Measurements from ENCODE around the gene KIAA1614. TPM values are rescaled to one million over a fixed set of nuclear protein-coding genes. Genes with fewer than 3 reads are reported as not detected.

KIAA1614 gene
- total RNA-seq, 2 donors from 2014 or later, result 9.1 to 11.0 TPM

GRCh38 chr1:180950321-180950720, 37.6 kb downstream of the KIAA1614 start:
- H3K36me3 ChIP-seq, result peaks cover 26% of the 10 kb centered on the region
- H3K4me3 ChIP-seq, result no peak overlapping the region
- DNase-seq (ENCODE audit: low spot score), result no peak

GRCh38 chr1:180951186-180951745, 38.6 kb downstream of the KIAA1614 start:
- Histone ChIP-seq H3K27me3 (no peaks in the 10 kb centered on the region), H3K27ac (no peak overlapping the region), H3K4me1 (peaks cover 0 to 17% of the 10 kb centered on the region in 2 donors), H3K9me3 (no peaks in the 10 kb centered on the region), H3K36me3 (peaks cover 16% of the 10 kb centered on the region), H3K4me3 (no peak overlapping the region)
- DNase-seq (ENCODE audit: low spot score), result no peak
- no peak for TF ChIP-seq CTCF (IDR thresholded peaks at IDR 0.05)

More at GRCh38 chr1:180950321-180950720, 37.6 kb downstream of the KIAA1614 start:
- no peak for TF ChIP-seq CTCF (IDR thresholded peaks at IDR 0.05)
- Histone ChIP-seq H3K27me3 (no peaks in the 10 kb centered on the region), H3K9me3 (no peaks in the 10 kb centered on the region), H3K4me1 (peaks cover 0 to 17% of the 10 kb centered on the region in 2 donors), H3K27ac (no peak overlapping the region)

- Histone ChIP-seq H3K4me1 (peaks cover 0 to 17% of the 10 kb centered on the region in 2 donors), H3K27me3 (no peaks in the 10 kb centered on the region), H3K36me3 (peaks cover 13% of the 10 kb centered on the region), H3K27ac (no peak overlapping the region), H3K9me3 (no peaks in the 10 kb centered on the region), H3K4me3 (no peak overlapping the region)
- TF ChIP-seq CTCF (IDR thresholded peaks at IDR 0.05), result no peak
- no peak for DNase-seq (ENCODE audit: low spot score)
Observed at GRCh38 chr1:180951836-180952656, 39.3 kb downstream of the KIAA1614 start.

GRCh38 chr1:180952657-180953013, 39.9 kb downstream of the KIAA1614 start:
- TF ChIP-seq CTCF (IDR thresholded peaks at IDR 0.05), result no peak
- H3K27me3 ChIP-seq, result no peaks in the 10 kb centered on the region
- H3K36me3 ChIP-seq, result peaks cover 13% of the 10 kb centered on the region
- no peak for DNase-seq (ENCODE audit: low spot score)
- H3K9me3 ChIP-seq, result no peaks in the 10 kb centered on the region
- peaks cover 0 to 17% of the 10 kb centered on the region in 2 donors for H3K4me1 ChIP-seq
- no peak overlapping the region for H3K27ac ChIP-seq
- no peak overlapping the region for H3K4me3 ChIP-seq

- Histone ChIP-seq H3K27ac (peak overlapping the region; percentile 45 to 63), H3K9me3 (no peaks in the 10 kb centered on the region), H3K4me3 (peak overlapping the region; percentile 39 to 62), H3K36me3 (peaks cover 13% of the 10 kb centered on the region), H3K27me3 (no peaks in the 10 kb centered on the region), H3K4me1 (peaks cover 0 to 17% of the 10 kb centered on the region in 2 donors)
- DNase-seq (ENCODE audit: low spot score), result no peak
- TF ChIP-seq CTCF (IDR thresholded peaks at IDR 0.05), result no peak
Observed at GRCh38 chr1:180953291-180954004, 40.8 kb downstream of the KIAA1614 start.

All from right atrium auricular region (tissue), 2 donors.